ENCODE results near the gene MAP4K1.
"Not testable (repeated sequence)": the region's sequence is repeated elsewhere in the genome, so short reads cannot be mapped to it uniquely, and the experiment has no call there.

MAP4K1 gene

GRCh38 chr19:38564981-38565690 lies 52.6 kb downstream of the MAP4K1 start:
- no peak for DNase-seq

GRCh38 chr19:38563475-38563874 lies 54.3 kb downstream of the MAP4K1 start:
- DNase-seq, result no peak

- no peak for DNase-seq
Measured at GRCh38 chr19:38562096-38562495, 55.7 kb downstream of the MAP4K1 start.

- DNase-seq, result no peak
Measured at GRCh38 chr19:38561658-38562057, 56.1 kb downstream of the MAP4K1 start.

- no peak for DNase-seq
Measured at GRCh38 chr19:38561053-38561606, 56.6 kb downstream of the MAP4K1 start.

GRCh38 chr19:38559428-38560401 lies 58.0 kb downstream of the MAP4K1 start:
- DNase-seq, result no peak

- DNase-seq, result not testable (repeated sequence)
Measured at GRCh38 chr19:38558933-38559332, 58.8 kb downstream of the MAP4K1 start.

GRCh38 chr19:38557205-38557799 lies 60.5 kb downstream of the MAP4K1 start:
- DNase-seq, result no peak

- DNase-seq, result no peak
Measured at GRCh38 chr19:38556521-38557174, 61.1 kb downstream of the MAP4K1 start.

- DNase-seq, result no peak
Measured at GRCh38 chr19:38555200-38555599, 62.6 kb downstream of the MAP4K1 start.

- no peak for DNase-seq
Measured at GRCh38 chr19:38554676-38555141, 63.0 kb downstream of the MAP4K1 start.

- DNase-seq, result not testable (repeated sequence)
Measured at GRCh38 chr19:38553239-38553638, 64.5 kb downstream of the MAP4K1 start.

GRCh38 chr19:38551450-38551813 lies 66.3 kb downstream of the MAP4K1 start:
- no peak for DNase-seq

GRCh38 chr19:38550376-38550775 lies 67.4 kb downstream of the MAP4K1 start:
- no peak for DNase-seq

GRCh38 chr19:38549942-38550341 lies 67.8 kb downstream of the MAP4K1 start:
- DNase-seq, result no peak

- DNase-seq, result no peak
Measured at GRCh38 chr19:38549061-38549460, 68.7 kb downstream of the MAP4K1 start.

GRCh38 chr19:38547421-38547820 lies 70.3 kb downstream of the MAP4K1 start:
- DNase-seq, result no peak

- DNase-seq, result no peak
Measured at GRCh38 chr19:38545596-38545995, 72.2 kb downstream of the MAP4K1 start.

GRCh38 chr19:38544569-38545315 lies 73.0 kb downstream of the MAP4K1 start:
- no peak for DNase-seq

- DNase-seq, result no peak
Measured at GRCh38 chr19:38543807-38544568, 73.8 kb downstream of the MAP4K1 start.

- DNase-seq, result no peak
Measured at GRCh38 chr19:38543286-38543806, 74.4 kb downstream of the MAP4K1 start.

Data from activated T-cell treated with anti-CD3 and anti-CD28 coated beads for 4 hours (primary cell).